HFFc6 (cell line): ENCODE results near the gene PDRG1. TPM values are rescaled to one million over a fixed set of nuclear protein-coding genes. Genes with fewer than 3 reads are reported as not detected.
"Not testable (repeated sequence)": the region's sequence is repeated elsewhere in the genome, so short reads cannot be mapped to it uniquely, and the experiment has no call there.

ENCODE experiments used
- DNase-seq: peaks from one replicate; pipeline ENCODE4 v3.0.0-alpha.2; 2018
- H3K27ac Mint-ChIP-seq: 2 replicates; pipeline ENCODE4 v1.8.0; 2020; ENCODE audit warnings: mild to moderate bottlenecking, mixed read lengths
- H3K27me3 Mint-ChIP-seq: 2 replicates; pipeline ENCODE4 v1.8.0; 2021; ENCODE audit warnings: mild to moderate bottlenecking, moderate library complexity, mixed read lengths; ENCODE audit not compliant: insufficient read depth
- H3K36me3 Mint-ChIP-seq: 2 replicates; pipeline ENCODE4 v1.8.0; 2021; ENCODE audit warnings: low read depth, mixed read lengths
- H3K4me1 Mint-ChIP-seq: 2 replicates; pipeline ENCODE4 v1.8.0; 2020; ENCODE audit warnings: low read depth, mixed read lengths
- H3K4me3 Mint-ChIP-seq: 2 replicates; pipeline ENCODE4 v1.8.0; 2020; ENCODE audit warnings: mild to moderate bottlenecking, moderate library complexity, mixed read lengths
- H3K9me3 Mint-ChIP-seq: 2 replicates; pipeline ENCODE4 v1.8.0; 2020; ENCODE audit warnings: mild to moderate bottlenecking, mixed read lengths
- total RNA-seq, 6 experiments: library from RNA; stranded (reverse); fragmentation: NEBNext Ultra II Directional; extraction: Animal tissue kit (Norgen Biotek cat#: 25700); gene quantifications; 2 replicates in 1 of 6; 3 replicates in 5 of 6; pipeline ENCODE4 v1.2.3, GENCODE V29; 2021
- TF ChIP-seq, protein P1 (sequence below): fragments of 200-600 bp; sonication (generic); IDR thresholded peaks from 2 replicates; pipeline ENCODE4 v1.5.0; 2021; ENCODE audit warnings: antibody characterized with exemption, mild to moderate bottlenecking

The PDRG1 gene
- total RNA-seq, 6 experiments from 2014 or later, result 12.2 to 17.1 (median 13.1) TPM

DNA sequence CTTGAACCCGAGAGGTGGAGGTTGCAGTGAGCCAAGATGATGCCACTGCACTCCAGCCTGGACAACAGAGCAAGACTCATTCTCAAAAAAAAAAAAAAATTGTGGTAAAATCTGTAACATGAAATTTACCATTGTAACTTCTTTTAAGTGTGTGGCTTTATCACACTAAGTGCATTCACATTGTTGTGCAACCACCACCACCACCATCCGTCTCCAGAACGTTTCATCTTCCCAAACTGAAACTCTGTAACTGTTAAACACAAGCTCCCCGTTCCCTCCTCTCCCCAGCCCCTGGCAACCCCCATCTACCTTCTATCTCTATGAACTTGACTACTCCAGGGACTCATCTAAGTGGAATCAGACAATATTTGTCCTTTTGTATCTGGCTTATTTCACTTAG lies 29.7 kb downstream of the PDRG1 start:
- Mint-ChIP-seq H3K27ac (no peak overlapping the region), H3K4me3 (no peak overlapping the region), H3K4me1 (no peaks in the 10 kb centered on the region), H3K27me3 (peaks cover 50% of the 10 kb centered on the region), H3K36me3 (no peaks in the 10 kb centered on the region), H3K9me3 (no peaks in the 10 kb centered on the region)
- no peak for DNase-seq
- TF ChIP-seq, protein P1, sequence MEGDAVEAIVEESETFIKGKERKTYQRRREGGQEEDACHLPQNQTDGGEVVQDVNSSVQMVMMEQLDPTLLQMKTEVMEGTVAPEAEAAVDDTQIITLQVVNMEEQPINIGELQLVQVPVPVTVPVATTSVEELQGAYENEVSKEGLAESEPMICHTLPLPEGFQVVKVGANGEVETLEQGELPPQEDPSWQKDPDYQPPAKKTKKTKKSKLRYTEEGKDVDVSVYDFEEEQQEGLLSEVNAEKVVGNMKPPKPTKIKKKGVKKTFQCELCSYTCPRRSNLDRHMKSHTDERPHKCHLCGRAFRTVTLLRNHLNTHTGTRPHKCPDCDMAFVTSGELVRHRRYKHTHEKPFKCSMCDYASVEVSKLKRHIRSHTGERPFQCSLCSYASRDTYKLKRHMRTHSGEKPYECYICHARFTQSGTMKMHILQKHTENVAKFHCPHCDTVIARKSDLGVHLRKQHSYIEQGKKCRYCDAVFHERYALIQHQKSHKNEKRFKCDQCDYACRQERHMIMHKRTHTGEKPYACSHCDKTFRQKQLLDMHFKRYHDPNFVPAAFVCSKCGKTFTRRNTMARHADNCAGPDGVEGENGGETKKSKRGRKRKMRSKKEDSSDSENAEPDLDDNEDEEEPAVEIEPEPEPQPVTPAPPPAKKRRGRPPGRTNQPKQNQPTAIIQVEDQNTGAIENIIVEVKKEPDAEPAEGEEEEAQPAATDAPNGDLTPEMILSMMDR, result no peak

DNA sequence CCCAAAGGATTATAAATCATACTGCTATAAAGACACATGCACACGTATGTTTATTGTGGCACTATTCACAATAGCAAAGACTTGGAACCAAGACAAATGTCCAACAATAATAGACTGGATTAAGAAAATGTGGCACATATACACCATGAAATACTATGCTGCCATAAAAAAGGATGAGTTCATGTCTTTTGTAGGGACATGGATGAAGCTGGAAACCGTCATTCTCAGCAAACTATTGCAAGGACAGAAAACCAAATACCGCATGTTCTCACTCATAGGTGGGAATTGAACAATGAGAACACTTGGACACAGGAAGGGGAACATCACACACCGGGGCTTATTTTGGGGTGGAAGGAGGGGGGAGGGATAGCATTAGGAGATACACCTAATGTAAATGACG lies 30.4 kb downstream of the PDRG1 start:
- H3K9me3 Mint-ChIP-seq, DNase-seq, H3K36me3 Mint-ChIP-seq, H3K27ac Mint-ChIP-seq, H3K4me1 Mint-ChIP-seq, H3K4me3 Mint-ChIP-seq: not testable (repeated sequence)
- peaks cover 54% of the 10 kb centered on the region for H3K27me3 Mint-ChIP-seq

GRCh38 chr20:31920275-31920855 lies 31.5 kb downstream of the PDRG1 start:
- no peak for DNase-seq
- peaks cover 50% of the 10 kb centered on the region for H3K27me3 Mint-ChIP-seq
- H3K36me3 Mint-ChIP-seq, result no peaks in the 10 kb centered on the region
- H3K4me3 Mint-ChIP-seq, result no peak overlapping the region
- TF ChIP-seq, protein P1, result no peak
- H3K4me1 Mint-ChIP-seq, result no peaks in the 10 kb centered on the region
- H3K27ac Mint-ChIP-seq, result no peak overlapping the region
- no peaks in the 10 kb centered on the region for H3K9me3 Mint-ChIP-seq

DNA sequence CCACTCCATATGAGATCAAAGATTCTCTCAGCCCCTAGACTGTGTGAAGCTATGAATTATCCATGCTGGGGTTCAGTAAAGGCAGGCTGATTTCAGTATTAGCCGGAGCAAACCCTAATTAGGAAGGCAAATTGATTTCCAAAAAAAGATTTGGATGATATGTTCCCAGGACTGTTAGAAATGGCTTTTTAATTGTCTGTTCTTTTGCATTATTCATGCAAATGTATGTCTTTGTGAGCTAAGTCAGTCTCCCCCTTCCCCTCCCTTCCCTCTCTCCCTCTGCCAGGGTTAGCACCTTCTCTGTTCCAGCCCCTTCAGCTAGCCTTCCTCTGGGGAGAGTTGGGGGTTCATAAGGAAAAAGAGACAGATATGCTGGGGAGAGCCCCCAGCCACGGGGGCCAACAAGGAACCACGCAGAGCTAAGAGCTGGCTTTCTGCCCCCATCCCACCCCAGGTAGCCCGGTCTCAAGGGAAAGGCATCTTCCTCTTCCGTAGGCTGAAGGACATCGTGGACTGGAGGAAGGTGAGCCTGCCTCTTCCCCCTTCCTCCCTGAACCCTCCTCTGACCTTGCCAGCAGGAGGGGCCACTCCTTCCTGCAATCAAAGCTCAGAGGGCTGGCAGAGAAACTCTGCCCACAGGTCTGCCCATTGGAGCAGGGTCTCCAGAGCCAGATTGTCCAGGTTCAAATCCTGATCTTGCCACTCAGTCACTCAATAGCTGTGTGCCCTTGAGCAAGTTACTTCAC lies 32.3 kb downstream of the PDRG1 start:
- H3K27me3 Mint-ChIP-seq, result peaks cover 53% of the 10 kb centered on the region
- no peak overlapping the region for H3K27ac Mint-ChIP-seq
- H3K4me1 Mint-ChIP-seq, result no peaks in the 10 kb centered on the region
- no peaks in the 10 kb centered on the region for H3K9me3 Mint-ChIP-seq
- TF ChIP-seq, protein P1, result no peak
- H3K36me3 Mint-ChIP-seq, result no peaks in the 10 kb centered on the region
- DNase-seq, result no peak
- H3K4me3 Mint-ChIP-seq, result no peak overlapping the region

GRCh38 chr20:31918466-31919105 lies 33.3 kb downstream of the PDRG1 start:
- Mint-ChIP-seq H3K9me3 (no peaks in the 10 kb centered on the region), H3K4me3 (no peak overlapping the region), H3K27me3 (peaks cover 52% of the 10 kb centered on the region), H3K36me3 (no peaks in the 10 kb centered on the region), H3K27ac (no peak overlapping the region), H3K4me1 (no peaks in the 10 kb centered on the region)
- no peak for DNase-seq
- TF ChIP-seq, protein P1, result no peak

- not testable (repeated sequence) for H3K36me3 Mint-ChIP-seq, H3K9me3 Mint-ChIP-seq, DNase-seq, H3K4me1 Mint-ChIP-seq, H3K27ac Mint-ChIP-seq, H3K4me3 Mint-ChIP-seq
- H3K27me3 Mint-ChIP-seq, result peaks cover 50% of the 10 kb centered on the region
These were observed 33.9 kb downstream of the PDRG1 start for GRCh38 chr20:31917962-31918412.
